Measurements from ENCODE around the gene AKAP1.

AKAP1 gene

DNA sequence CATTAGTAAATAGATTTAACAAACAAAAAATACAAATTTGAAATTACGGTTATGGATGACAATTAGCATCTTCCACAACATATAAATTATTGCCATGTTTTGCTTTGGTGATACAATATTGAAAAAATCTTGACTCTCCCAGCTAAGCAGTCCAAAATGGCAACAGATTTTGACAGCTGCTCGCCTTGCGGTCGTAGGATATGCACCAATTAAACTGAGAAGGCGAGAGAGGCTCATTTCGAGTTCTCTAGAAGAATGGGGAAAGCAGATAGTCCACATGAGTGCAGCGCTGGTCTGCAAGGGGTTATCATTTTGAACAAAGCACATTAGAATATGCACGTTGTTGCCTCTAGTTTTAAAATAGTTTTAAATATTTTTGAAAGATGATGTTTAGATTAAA is 55.3 kb downstream of the AKAP1 start:
- TF ChIP-seq, protein P1, sequence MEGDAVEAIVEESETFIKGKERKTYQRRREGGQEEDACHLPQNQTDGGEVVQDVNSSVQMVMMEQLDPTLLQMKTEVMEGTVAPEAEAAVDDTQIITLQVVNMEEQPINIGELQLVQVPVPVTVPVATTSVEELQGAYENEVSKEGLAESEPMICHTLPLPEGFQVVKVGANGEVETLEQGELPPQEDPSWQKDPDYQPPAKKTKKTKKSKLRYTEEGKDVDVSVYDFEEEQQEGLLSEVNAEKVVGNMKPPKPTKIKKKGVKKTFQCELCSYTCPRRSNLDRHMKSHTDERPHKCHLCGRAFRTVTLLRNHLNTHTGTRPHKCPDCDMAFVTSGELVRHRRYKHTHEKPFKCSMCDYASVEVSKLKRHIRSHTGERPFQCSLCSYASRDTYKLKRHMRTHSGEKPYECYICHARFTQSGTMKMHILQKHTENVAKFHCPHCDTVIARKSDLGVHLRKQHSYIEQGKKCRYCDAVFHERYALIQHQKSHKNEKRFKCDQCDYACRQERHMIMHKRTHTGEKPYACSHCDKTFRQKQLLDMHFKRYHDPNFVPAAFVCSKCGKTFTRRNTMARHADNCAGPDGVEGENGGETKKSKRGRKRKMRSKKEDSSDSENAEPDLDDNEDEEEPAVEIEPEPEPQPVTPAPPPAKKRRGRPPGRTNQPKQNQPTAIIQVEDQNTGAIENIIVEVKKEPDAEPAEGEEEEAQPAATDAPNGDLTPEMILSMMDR (IDR thresholded peaks at IDR 0.05; ENCODE audit: low read depth, low read length), result no peak
- H3K4me3 ChIP-seq (ENCODE audit: low read depth, low read length), result no peak overlapping the region
- DNase-seq (ENCODE audit: low read depth, low spot score), result no peak
- in situ Hi-C loops (cut with HindIII; ENCODE audit: low sequenced_read_pairs), result no loop called here

DNA sequence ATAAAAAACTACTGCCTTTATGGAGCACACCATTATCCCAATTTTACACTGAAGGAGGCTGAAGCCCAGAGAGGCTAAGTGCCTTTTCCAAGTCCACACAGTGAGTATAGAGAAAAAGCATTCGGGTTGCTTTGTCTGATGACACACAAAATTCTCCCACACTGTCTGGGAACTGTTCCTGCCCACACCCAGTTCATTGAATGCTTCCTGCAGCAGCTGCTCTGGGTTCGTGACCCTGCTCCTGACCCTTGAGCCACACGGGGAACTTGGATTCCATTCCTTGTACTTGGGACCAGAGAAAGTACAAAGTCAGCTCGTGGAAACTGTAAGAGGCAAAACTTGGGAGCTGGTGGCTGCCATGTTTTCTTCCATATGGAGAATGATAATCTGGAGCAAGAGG is 57.9 kb downstream of the AKAP1 start:
- in situ Hi-C loops (cut with HindIII; ENCODE audit: low sequenced_read_pairs), result no loop called here
- no peak for DNase-seq (ENCODE audit: low read depth, low spot score)
- H3K4me3 ChIP-seq (ENCODE audit: low read depth, low read length), result no peak overlapping the region
- TF ChIP-seq, protein P1 (IDR thresholded peaks at IDR 0.05; ENCODE audit: low read depth, low read length), result no peak

DNA sequence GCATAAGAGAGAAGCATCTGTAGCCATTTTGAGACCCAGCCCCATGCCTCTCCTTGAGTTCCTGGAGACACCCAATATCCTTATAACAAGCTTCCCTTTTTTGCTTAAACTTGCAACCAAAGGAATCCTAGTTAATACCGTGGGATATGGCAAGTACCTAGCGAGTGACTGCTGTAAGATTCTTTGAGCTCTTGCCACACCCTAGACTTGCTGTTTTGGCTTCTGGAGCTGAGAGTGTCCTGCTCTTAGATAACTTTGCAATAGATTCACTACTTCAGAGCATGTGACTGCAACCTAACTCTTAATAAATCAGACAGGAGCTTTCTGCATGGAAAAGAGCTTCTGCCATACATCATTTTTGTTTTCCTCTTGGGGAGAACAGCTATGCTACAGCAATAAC is 58.3 kb downstream of the AKAP1 start:
- in situ Hi-C loops (cut with HindIII; ENCODE audit: low sequenced_read_pairs), result no loop called here
- TF ChIP-seq, protein P1 (IDR thresholded peaks at IDR 0.05; ENCODE audit: low read depth, low read length), result no peak
- no peak overlapping the region for H3K4me3 ChIP-seq (ENCODE audit: low read depth, low read length)
- DNase-seq (ENCODE audit: low read depth, low spot score), result no peak

DNA sequence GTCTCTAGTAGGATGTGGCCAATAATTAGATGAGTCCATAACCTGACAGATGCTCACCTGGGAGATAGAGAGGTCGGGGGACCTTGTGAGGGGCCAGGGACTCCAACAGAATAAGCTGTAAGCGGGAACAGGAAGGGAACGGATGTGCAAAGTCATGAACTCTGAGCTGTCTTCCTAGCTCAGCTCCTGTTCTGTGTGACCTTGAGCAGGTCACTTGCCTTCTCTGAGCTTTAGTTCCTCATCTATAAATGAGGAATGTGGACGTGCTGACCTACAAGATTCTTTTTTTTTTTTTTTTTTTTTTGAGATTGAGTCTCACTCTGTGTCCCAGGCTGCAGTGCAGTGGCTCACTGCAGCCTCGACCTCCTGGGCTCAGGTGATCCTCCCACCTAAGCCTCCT is 58.9 kb downstream of the AKAP1 start:
- TF ChIP-seq, protein P1 (IDR thresholded peaks at IDR 0.05; ENCODE audit: low read depth, low read length), result no peak
- DNase-seq (ENCODE audit: low read depth, low spot score), result no peak
- in situ Hi-C loops (cut with HindIII; ENCODE audit: low sequenced_read_pairs), result no loop called here
- no peak overlapping the region for H3K4me3 ChIP-seq (ENCODE audit: low read depth, low read length)

DNA sequence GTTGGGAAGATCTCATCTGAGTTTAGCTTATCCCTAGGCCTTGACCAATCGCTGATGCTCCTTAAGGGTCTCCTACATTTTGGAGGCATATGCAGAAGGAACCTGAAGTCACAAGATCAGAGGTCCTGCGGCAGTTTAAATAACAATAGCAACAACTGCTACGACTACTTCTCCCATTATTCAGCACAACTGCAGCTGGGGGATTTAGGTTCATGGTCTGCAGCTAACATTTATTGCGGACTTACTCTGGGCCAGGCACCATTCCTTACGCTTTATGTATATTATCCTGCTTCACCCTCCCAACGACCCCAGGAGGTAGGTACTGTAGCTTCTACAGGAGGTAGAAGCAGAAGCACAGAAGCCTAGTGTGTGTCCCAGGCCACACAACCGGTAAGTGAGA is 59.5 kb downstream of the AKAP1 start:
- in situ Hi-C loops (cut with HindIII; ENCODE audit: low sequenced_read_pairs), result no loop called here
- H3K4me3 ChIP-seq (ENCODE audit: low read depth, low read length), result no peak overlapping the region

DNA sequence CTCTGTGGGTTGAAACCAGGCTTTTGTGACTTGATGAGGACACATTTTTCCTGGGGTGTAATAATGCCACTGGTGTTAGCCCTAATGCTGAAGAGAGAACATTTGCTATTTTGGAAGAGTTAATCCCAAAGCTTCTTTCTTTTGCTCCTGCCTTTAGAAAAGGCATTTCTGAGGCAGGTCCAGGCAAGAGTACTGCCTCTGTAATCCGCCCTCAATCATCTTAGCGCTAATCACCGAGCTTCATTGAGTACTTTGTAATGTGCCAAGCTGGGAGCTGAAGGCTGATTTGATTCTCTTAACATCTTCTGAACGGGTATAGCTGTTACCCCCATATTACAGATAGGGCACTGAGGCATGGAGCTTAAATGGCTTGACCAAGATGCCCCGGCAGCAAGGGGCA is 60.3 kb downstream of the AKAP1 start:
- in situ Hi-C loops (cut with HindIII; ENCODE audit: low sequenced_read_pairs), result no loop called here
- TF ChIP-seq, protein P1 (IDR thresholded peaks at IDR 0.05; ENCODE audit: low read depth, low read length), result no peak
- no peak overlapping the region for H3K4me3 ChIP-seq (ENCODE audit: low read depth, low read length)
- no peak for DNase-seq (ENCODE audit: low read depth, low spot score)

More for the DNA sequence above, 59.5 kb downstream of the AKAP1 start:
- TF ChIP-seq, protein P1 (IDR thresholded peaks at IDR 0.05; ENCODE audit: low read depth, low read length), result no peak
- no peak for DNase-seq (ENCODE audit: low read depth, low spot score)

DNA sequence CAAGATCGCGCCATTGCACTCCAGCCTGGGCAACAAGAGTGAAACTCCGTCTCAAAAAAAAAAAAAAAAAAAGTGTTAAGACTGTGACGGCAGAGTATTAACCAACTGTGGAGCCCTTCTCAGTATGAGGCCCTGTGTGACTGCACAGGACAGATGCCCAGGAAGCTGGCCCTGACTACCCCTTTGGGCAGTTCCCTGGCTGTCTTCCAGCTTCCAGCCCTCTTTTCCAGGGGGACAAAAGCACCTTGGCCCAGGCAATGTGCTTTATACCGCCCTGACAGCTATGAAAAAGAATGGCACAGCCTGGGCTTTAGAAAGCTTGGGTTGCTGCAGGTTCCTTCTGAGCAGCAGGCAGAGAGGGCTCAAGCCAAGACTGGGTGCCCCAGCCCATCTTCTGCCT is 61.2 kb downstream of the AKAP1 start:
- DNase-seq (ENCODE audit: low read depth, low spot score), result no peak
- no peak overlapping the region for H3K4me3 ChIP-seq (ENCODE audit: low read depth, low read length)
- in situ Hi-C loops (cut with HindIII; ENCODE audit: low sequenced_read_pairs), result no loop called here
- TF ChIP-seq, protein P1 (IDR thresholded peaks at IDR 0.05; ENCODE audit: low read depth, low read length), result no peak

Data from astrocyte of the spinal cord (primary cell).